SK-N-SH treated with all-trans-retinoic acid at 6 μM for 48 hours (cell line): ENCODE measurements around the gene DERL3.

Source experiments
- ATAC-seq: fragments of 200-7000 bp; cut with Tn5 transposase; 3 replicates; pipeline ENCODE4 v1.9.1; 2020; ENCODE audit warnings: mild to moderate bottlenecking, moderate library complexity
- ARNTL ChIP-seq: fragments of 450-650 bp; formaldehyde crosslinking; IDR thresholded peaks from 2 replicates; pipeline ENCODE4 v1.5.0; 2020; ENCODE audit warnings: low read depth, mild to moderate bottlenecking, moderate library complexity, borderline replicate concordance
- BACH2 ChIP-seq: fragments of 250-450 bp; sonication (Bioruptor Pico); IDR thresholded peaks from 2 replicates; pipeline ENCODE4 v1.9.0; 2021; ENCODE audit warnings: mild to moderate bottlenecking, borderline replicate concordance
- CREB5 ChIP-seq: fragments of 250-450 bp; sonication (Bioruptor Pico); IDR thresholded peaks from 2 replicates; pipeline ENCODE4 v1.5.1; 2020; ENCODE audit warnings: low read depth, mild to moderate bottlenecking, moderate library complexity
- CSDC2 ChIP-seq: fragments of 250-450 bp; sonication (Bioruptor Pico); IDR thresholded peaks from 2 replicates; pipeline ENCODE4 v1.5.0; 2020; ENCODE audit warnings: mild to moderate bottlenecking, moderate library complexity
- CSRNP3 ChIP-seq: fragments of 250-450 bp; sonication (Bioruptor Pico); IDR thresholded peaks from 2 replicates; pipeline ENCODE4 v1.5.1; 2021; ENCODE audit warnings: mild to moderate bottlenecking, moderate library complexity
- ESRRG ChIP-seq: fragments of 250-450 bp; sonication (Bioruptor Pico); IDR thresholded peaks from 2 replicates; pipeline ENCODE4 v1.6.1; 2021; ENCODE audit warnings: mild to moderate bottlenecking
- GLIS3 ChIP-seq: fragments of 250-450 bp; sonication (Bioruptor Pico); IDR thresholded peaks from 2 replicates; pipeline ENCODE4 v1.5.0; 2020; ENCODE audit warnings: mild to moderate bottlenecking, moderate library complexity
- ISL1 ChIP-seq: fragments of 250-450 bp; sonication (Bioruptor Pico); IDR thresholded peaks from 2 replicates; pipeline ENCODE4 v2.1.2; 2022; ENCODE audit warnings: mild to moderate bottlenecking, moderate library complexity
- OSR1 ChIP-seq: fragments of 250-450 bp; sonication (Bioruptor Pico); IDR thresholded peaks from 2 replicates; pipeline ENCODE4 v1.8.0; 2022; ENCODE audit warnings: moderate library complexity, mild to moderate bottlenecking, inconsistent platforms
- PATZ1 ChIP-seq: fragments of 250-450 bp; sonication (Bioruptor Pico); IDR thresholded peaks from 2 replicates; pipeline ENCODE4 v1.8.0; 2020; ENCODE audit warnings: mild to moderate bottlenecking, moderate library complexity, borderline replicate concordance
- POU6F1 ChIP-seq: fragments of 250-450 bp; sonication (Bioruptor Pico); IDR thresholded peaks from 2 replicates; pipeline ENCODE4 v1.8.0; 2021; ENCODE audit warnings: low read depth, mild to moderate bottlenecking, moderate library complexity, borderline replicate concordance
- PPARA ChIP-seq: fragments of 250-450 bp; sonication (Bioruptor Pico); IDR thresholded peaks from 2 replicates; pipeline ENCODE4 v1.5.0; 2020; ENCODE audit warnings: mild to moderate bottlenecking, borderline replicate concordance
- RARB ChIP-seq: fragments of 250-450 bp; sonication (Bioruptor Pico); IDR thresholded peaks from 2 replicates; pipeline ENCODE4 v1.8.0; 2021; ENCODE audit warnings: mild to moderate bottlenecking, moderate library complexity
- SNAI2 ChIP-seq: fragments of 250-450 bp; sonication (Bioruptor Pico); IDR thresholded peaks from 2 replicates; pipeline ENCODE4 v1.5.0; 2020; ENCODE audit warnings: mild to moderate bottlenecking, moderate library complexity
- TCF4 ChIP-seq: fragments of 250-450 bp; sonication (Bioruptor Pico); IDR thresholded peaks from 2 replicates; pipeline ENCODE4 v1.8.0; 2021; ENCODE audit warnings: mild to moderate bottlenecking, moderate library complexity, borderline replicate concordance
- TOX ChIP-seq: fragments of 250-450 bp; sonication (Bioruptor Pico); IDR thresholded peaks from 2 replicates; pipeline ENCODE4 v1.8.0; 2021; ENCODE audit warnings: mild to moderate bottlenecking, moderate library complexity, borderline replicate concordance
- TSHZ2 ChIP-seq: fragments of 250-450 bp; sonication (Bioruptor Pico); IDR thresholded peaks from 2 replicates; pipeline ENCODE4 v1.5.0; 2020; ENCODE audit warnings: mild to moderate bottlenecking, moderate library complexity
- ZC3H10 ChIP-seq: fragments of 250-450 bp; sonication (Bioruptor Pico); IDR thresholded peaks from 2 replicates; pipeline ENCODE4 v1.5.1; 2021; ENCODE audit warnings: mild to moderate bottlenecking, moderate library complexity
- ZFP3 ChIP-seq: fragments of 250-450 bp; sonication (Bioruptor Pico); IDR thresholded peaks from 2 replicates; pipeline ENCODE4 v1.5.0; 2020; ENCODE audit warnings: mild to moderate bottlenecking, moderate library complexity
- ZFP30 ChIP-seq: fragments of 450-650 bp; formaldehyde crosslinking; IDR thresholded peaks from 2 replicates; pipeline ENCODE4 v1.5.0; 2022; ENCODE audit warnings: mild to moderate bottlenecking, moderate library complexity
- ZNF565 ChIP-seq: fragments of 450-650 bp; formaldehyde crosslinking; conservative IDR thresholded peaks from 2 replicates; pipeline ENCODE4 v1.5.0; 2020; ENCODE audit warnings: low read depth, mild to moderate bottlenecking, moderate library complexity
- ZNF70 ChIP-seq: fragments of 450-650 bp; formaldehyde crosslinking; IDR thresholded peaks from 2 replicates; pipeline ENCODE4 v1.5.0; 2020; ENCODE audit warnings: mild to moderate bottlenecking, moderate library complexity
- ZNF8 ChIP-seq: fragments of 450-650 bp; formaldehyde crosslinking; IDR thresholded peaks from 2 replicates; pipeline ENCODE4 v1.5.0; 2020; ENCODE audit warnings: mild to moderate bottlenecking, moderate library complexity

Gene DERL3

GRCh38 chr22:23838681-23839468, at the start of gene DERL3:
TSS of gene DERL3 (minus strand) at chr22:23839006. CDS start at chr22:23838987, 19 bp downstream.
- ATAC-seq: peak; percentile 44
- TF ChIP-seq CREB5 (CRISPR knock-in tag) (no peak), ESRRG (no peak), TCF4 (no peak), ZNF565 (CRISPR knock-in tag) (no peak), OSR1 (no peak), ARNTL (no peak), BACH2 (CRISPR knock-in tag) (no peak), RARB (no peak), ZNF8 (CRISPR knock-in tag) (no peak), TSHZ2 (CRISPR knock-in tag) (no peak), PPARA (CRISPR knock-in tag) (no peak), ZC3H10 (no peak), ZFP30 (CRISPR knock-in tag) (no peak), PATZ1 (CRISPR knock-in tag) (no peak), ISL1 (CRISPR knock-in tag) (no peak), TOX (CRISPR knock-in tag) (no peak), ZNF70 (CRISPR knock-in tag) (no peak), POU6F1 (CRISPR knock-in tag) (no peak), GLIS3 (CRISPR knock-in tag) (no peak), CSRNP3 (CRISPR knock-in tag) (no peak)

- no peak for ATAC-seq
- TF ChIP-seq ESRRG: no peak
- TF ChIP-seq ZNF70 (CRISPR knock-in tag): no peak
- no peak for TF ChIP-seq ISL1 (CRISPR knock-in tag)
- TF ChIP-seq CREB5 (CRISPR knock-in tag): no peak
- no peak for TF ChIP-seq TCF4
- TF ChIP-seq SNAI2 (CRISPR knock-in tag): no peak
- TF ChIP-seq BACH2 (CRISPR knock-in tag): no peak
- TF ChIP-seq PATZ1 (CRISPR knock-in tag): no peak
- TF ChIP-seq ZFP3 (CRISPR knock-in tag): no peak
- TF ChIP-seq ARNTL: no peak
- TF ChIP-seq RARB: no peak
- TF ChIP-seq ZNF8 (CRISPR knock-in tag): no peak
- TF ChIP-seq ZFP30 (CRISPR knock-in tag): no peak
- TF ChIP-seq CSDC2 (CRISPR knock-in tag): no peak
- no peak for TF ChIP-seq GLIS3 (CRISPR knock-in tag)
- no peak for TF ChIP-seq TSHZ2 (CRISPR knock-in tag)
Observed at GRCh38 chr22:23884140-23884539, 45.3 kb upstream of the DERL3 start.
